DOHH2 (cell line): ENCODE results near the gene FAT2.

Experiments
- H3F3A ChIP-seq: fragments of 200-600 bp; sonication (generic), shearing (Covaris generic); 2 replicates; pipeline ENCODE4 v1.6.0; 2016; ENCODE audit warnings: antibody characterized with exemption, mild to moderate bottlenecking; ENCODE audit not compliant: control insufficient read depth, insufficient read depth
- H3K27ac ChIP-seq: fragments of 200-600 bp; sonication (generic); 2 replicates; pipeline ENCODE4 v1.5.1; 2014; ENCODE audit warnings: low read depth, mild to moderate bottlenecking, low read length, moderate library complexity
- H3K27me3 ChIP-seq: fragments of 200-600 bp; sonication (generic); 2 replicates; pipeline ENCODE4 v1.6.1; 2014; ENCODE audit warnings: mild to moderate bottlenecking, low read length, mixed read lengths; ENCODE audit not compliant: control insufficient read depth
- H3K36me3 ChIP-seq: fragments of 200-600 bp; sonication (generic); 2 replicates; pipeline ENCODE4 v1.6.1; 2014; ENCODE audit warnings: mild to moderate bottlenecking, low read length, moderate library complexity, mixed read lengths; ENCODE audit not compliant: control insufficient read depth
- H3K4me1 ChIP-seq: fragments of 200-600 bp; sonication (generic); 2 replicates; pipeline ENCODE4 v1.6.1; 2014; ENCODE audit warnings: mild to moderate bottlenecking, low read length, mixed read lengths; ENCODE audit not compliant: control insufficient read depth
- H3K4me2 ChIP-seq: fragments of 200-600 bp; sonication (generic); 2 replicates; pipeline ENCODE4 v1.6.0; 2014; ENCODE audit warnings: mild to moderate bottlenecking, low read length, moderate library complexity
- H3K4me3 ChIP-seq: fragments of 200-600 bp; sonication (generic); 2 replicates; pipeline ENCODE4 v1.5.1; 2014; ENCODE audit warnings: mild to moderate bottlenecking, low read length, mixed read lengths
- H3K79me2 ChIP-seq: fragments of 200-600 bp; sonication (generic); 2 replicates; pipeline ENCODE4 v1.6.1; 2014; ENCODE audit warnings: mild to moderate bottlenecking, low read length, mixed read lengths; ENCODE audit not compliant: control insufficient read depth
- H3K9me2 ChIP-seq: fragments of 200-600 bp; sonication (generic); replicated peaks from 2 replicates; pipeline ENCODE4 v1.6.1; 2014; ENCODE audit warnings: mild to moderate bottlenecking, low read length, mixed read lengths; ENCODE audit not compliant: control insufficient read depth
- H3K9me3 ChIP-seq: fragments of 200-600 bp; sonication (generic); 2 replicates; pipeline ENCODE4 v1.6.1; 2014; ENCODE audit warnings: antibody characterized with exemption, low read length, mixed read lengths; ENCODE audit not compliant: control insufficient read depth, insufficient read depth
- H4K20me1 ChIP-seq: fragments of 200-600 bp; sonication (generic); 2 replicates; pipeline ENCODE4 v1.6.0; 2014; ENCODE audit warnings: low read depth, mild to moderate bottlenecking, antibody characterized with exemption, low read length, moderate library complexity; ENCODE audit not compliant: control insufficient read depth, insufficient read depth
- CTCF ChIP-seq: fragments of 200-600 bp; sonication (generic); IDR thresholded peaks from one replicate; pipeline ENCODE4 v1.5.1; 2014; ENCODE audit warnings: antibody characterized with exemption, mild to moderate bottlenecking, low read depth, low read length; ENCODE audit not compliant: poor library complexity, severe bottlenecking
- EZH2phosphoT487 ChIP-seq: fragments of 200-600 bp; sonication (generic); IDR thresholded peaks from 2 replicates; pipeline ENCODE4 v1.6.1; 2017; ENCODE audit warnings: borderline replicate concordance, mild to moderate bottlenecking, antibody characterized with exemption, low read length, moderate library complexity, mixed read lengths

Gene FAT2, protein sequence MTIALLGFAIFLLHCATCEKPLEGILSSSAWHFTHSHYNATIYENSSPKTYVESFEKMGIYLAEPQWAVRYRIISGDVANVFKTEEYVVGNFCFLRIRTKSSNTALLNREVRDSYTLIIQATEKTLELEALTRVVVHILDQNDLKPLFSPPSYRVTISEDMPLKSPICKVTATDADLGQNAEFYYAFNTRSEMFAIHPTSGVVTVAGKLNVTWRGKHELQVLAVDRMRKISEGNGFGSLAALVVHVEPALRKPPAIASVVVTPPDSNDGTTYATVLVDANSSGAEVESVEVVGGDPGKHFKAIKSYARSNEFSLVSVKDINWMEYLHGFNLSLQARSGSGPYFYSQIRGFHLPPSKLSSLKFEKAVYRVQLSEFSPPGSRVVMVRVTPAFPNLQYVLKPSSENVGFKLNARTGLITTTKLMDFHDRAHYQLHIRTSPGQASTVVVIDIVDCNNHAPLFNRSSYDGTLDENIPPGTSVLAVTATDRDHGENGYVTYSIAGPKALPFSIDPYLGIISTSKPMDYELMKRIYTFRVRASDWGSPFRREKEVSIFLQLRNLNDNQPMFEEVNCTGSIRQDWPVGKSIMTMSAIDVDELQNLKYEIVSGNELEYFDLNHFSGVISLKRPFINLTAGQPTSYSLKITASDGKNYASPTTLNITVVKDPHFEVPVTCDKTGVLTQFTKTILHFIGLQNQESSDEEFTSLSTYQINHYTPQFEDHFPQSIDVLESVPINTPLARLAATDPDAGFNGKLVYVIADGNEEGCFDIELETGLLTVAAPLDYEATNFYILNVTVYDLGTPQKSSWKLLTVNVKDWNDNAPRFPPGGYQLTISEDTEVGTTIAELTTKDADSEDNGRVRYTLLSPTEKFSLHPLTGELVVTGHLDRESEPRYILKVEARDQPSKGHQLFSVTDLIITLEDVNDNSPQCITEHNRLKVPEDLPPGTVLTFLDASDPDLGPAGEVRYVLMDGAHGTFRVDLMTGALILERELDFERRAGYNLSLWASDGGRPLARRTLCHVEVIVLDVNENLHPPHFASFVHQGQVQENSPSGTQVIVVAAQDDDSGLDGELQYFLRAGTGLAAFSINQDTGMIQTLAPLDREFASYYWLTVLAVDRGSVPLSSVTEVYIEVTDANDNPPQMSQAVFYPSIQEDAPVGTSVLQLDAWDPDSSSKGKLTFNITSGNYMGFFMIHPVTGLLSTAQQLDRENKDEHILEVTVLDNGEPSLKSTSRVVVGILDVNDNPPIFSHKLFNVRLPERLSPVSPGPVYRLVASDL (N-terminal part only)

GRCh38 chr5:151591144-151591819 is at the start of gene FAT2:
Gene FAT2, minus strand, starts transcription at chr5:151591331. Its CDS starts 22,400 bp downstream, at chr5:151568931.
- H3K4me1 ChIP-seq: no peaks in the 10 kb centered on the region
- H3K4me3 ChIP-seq: no peak within 1 kb of the TSS
- no peaks in the 10 kb centered on the region for H3K79me2 ChIP-seq
- no peaks in the 10 kb centered on the region for H4K20me1 ChIP-seq
- H3K4me2 ChIP-seq: no peak within 1 kb of the TSS
- no peak for TF ChIP-seq CTCF
- TF ChIP-seq EZH2phosphoT487: no peak
- H3K9me2 ChIP-seq: no peaks in the 10 kb centered on the region
- no peaks in the 10 kb centered on the region for H3K9me3 ChIP-seq
- no peak within 1 kb of the TSS for H3K27ac ChIP-seq
- no peaks in the 10 kb centered on the region for H3F3A ChIP-seq
- no peaks in the 10 kb centered on the region for H3K36me3 ChIP-seq
- no peaks in the 10 kb centered on the region; the same call in 1 of the 2 replicates for H3K27me3 ChIP-seq

DNA sequence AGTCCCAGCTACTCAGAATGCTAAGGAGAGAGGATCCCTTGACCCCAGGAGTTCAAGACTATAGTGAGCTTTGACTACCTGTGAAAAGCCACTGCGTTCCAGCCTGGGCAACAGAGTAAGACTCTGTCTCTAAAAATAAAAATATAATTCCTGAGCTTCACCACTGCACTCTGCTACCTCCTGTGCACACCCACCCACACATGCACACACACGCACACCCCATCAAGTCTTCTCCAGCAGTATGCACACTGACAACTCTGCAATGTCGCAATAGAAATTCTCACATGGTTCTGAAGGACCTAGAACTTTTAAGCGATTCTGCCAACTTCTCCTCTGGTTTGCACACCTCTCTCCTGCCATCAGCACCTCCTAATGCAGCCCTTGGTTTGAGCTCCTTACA is 47.5 kb upstream of the FAT2 start:
- Histone ChIP-seq H3K4me3 (no peak overlapping the region), H3K4me1 (no peaks in the 10 kb centered on the region), H3K36me3 (no peaks in the 10 kb centered on the region), H3F3A (no peaks in the 10 kb centered on the region), H3K27me3 (peaks cover 6% of the 10 kb centered on the region), H3K4me2 (no peak overlapping the region), H3K9me2 (no peaks in the 10 kb centered on the region), H4K20me1 (no peaks in the 10 kb centered on the region), H3K9me3 (no peaks in the 10 kb centered on the region), H3K27ac (no peak overlapping the region), H3K79me2 (no peaks in the 10 kb centered on the region)
- no peak for TF ChIP-seq CTCF
- no peak for TF ChIP-seq EZH2phosphoT487

DNA sequence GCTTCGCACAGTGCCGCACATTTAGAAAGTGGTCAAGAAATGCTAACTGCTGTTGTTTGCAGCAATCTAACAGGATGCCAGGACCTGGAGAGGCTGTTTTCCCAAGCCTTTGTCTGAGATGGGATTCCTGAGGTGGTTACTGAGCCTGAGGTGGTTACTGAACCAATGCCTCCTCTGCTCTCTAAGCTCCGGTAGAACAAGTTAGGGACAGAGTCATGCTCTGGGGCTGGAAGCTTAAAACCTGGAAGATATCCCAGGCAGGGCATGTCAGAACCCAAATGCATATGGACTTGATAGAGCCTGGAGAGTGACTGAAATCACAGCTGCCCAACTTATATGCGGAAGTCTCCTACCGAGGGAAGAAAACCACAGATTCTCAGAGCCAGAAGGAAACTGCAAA is 46.5 kb upstream of the FAT2 start:
- Histone ChIP-seq H4K20me1 (no peaks in the 10 kb centered on the region), H3K36me3 (no peaks in the 10 kb centered on the region), H3K79me2 (no peaks in the 10 kb centered on the region), H3K4me3 (no peak overlapping the region), H3K4me1 (no peaks in the 10 kb centered on the region), H3K27me3 (peaks cover 5% of the 10 kb centered on the region; the same call in 1 of the 2 replicates), H3K9me2 (no peaks in the 10 kb centered on the region), H3K4me2 (no peak overlapping the region), H3K9me3 (no peaks in the 10 kb centered on the region), H3K27ac (no peak overlapping the region), H3F3A (no peaks in the 10 kb centered on the region)
- no peak for TF ChIP-seq CTCF
- TF ChIP-seq EZH2phosphoT487: no peak
